ENCODE measurements around the gene TTC39A.

- TF ChIP-seq CTCF (IDR thresholded peaks at IDR 0.05) (no peak), POLR2A (IDR thresholded peaks at IDR 0.05) (no peak)
These were observed 90.3 kb downstream of the TTC39A start for GRCh38 chr1:51240084-51240483.
